22Rv1 (cell line): Measurements from ENCODE around the gene TBCK.

Source experiments
- H3K27ac ChIP-seq: fragments of 450-650 bp; 2 replicates; pipeline ENCODE4 v1.5.1; 2017
- ZFX ChIP-seq: fragments of 450-650 bp; IDR thresholded peaks from 2 replicates; pipeline ENCODE4 v1.6.1; 2017; ENCODE audit warnings: antibody characterized with exemption, borderline replicate concordance
- TF ChIP-seq, protein P1 (sequence below): fragments of 450-650 bp; IDR thresholded peaks from 2 replicates; pipeline ENCODE4 v1.5.1; 2017; ENCODE audit warnings: mild to moderate bottlenecking

Gene TBCK

GRCh38 chr4:106092361-106093040 is 223.5 kb downstream of the TBCK start:
- TF ChIP-seq, protein P1, sequence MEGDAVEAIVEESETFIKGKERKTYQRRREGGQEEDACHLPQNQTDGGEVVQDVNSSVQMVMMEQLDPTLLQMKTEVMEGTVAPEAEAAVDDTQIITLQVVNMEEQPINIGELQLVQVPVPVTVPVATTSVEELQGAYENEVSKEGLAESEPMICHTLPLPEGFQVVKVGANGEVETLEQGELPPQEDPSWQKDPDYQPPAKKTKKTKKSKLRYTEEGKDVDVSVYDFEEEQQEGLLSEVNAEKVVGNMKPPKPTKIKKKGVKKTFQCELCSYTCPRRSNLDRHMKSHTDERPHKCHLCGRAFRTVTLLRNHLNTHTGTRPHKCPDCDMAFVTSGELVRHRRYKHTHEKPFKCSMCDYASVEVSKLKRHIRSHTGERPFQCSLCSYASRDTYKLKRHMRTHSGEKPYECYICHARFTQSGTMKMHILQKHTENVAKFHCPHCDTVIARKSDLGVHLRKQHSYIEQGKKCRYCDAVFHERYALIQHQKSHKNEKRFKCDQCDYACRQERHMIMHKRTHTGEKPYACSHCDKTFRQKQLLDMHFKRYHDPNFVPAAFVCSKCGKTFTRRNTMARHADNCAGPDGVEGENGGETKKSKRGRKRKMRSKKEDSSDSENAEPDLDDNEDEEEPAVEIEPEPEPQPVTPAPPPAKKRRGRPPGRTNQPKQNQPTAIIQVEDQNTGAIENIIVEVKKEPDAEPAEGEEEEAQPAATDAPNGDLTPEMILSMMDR, result no peak
- TF ChIP-seq ZFX, result no peak

GRCh38 chr4:106090826-106091225 is 225.2 kb downstream of the TBCK start:
- no peak for TF ChIP-seq ZFX
- TF ChIP-seq, protein P1, result no peak
- H3K27ac ChIP-seq, result no peak overlapping the region

More at GRCh38 chr4:106092361-106093040, 223.5 kb downstream of the TBCK start:
- no peak overlapping the region for H3K27ac ChIP-seq

DNA sequence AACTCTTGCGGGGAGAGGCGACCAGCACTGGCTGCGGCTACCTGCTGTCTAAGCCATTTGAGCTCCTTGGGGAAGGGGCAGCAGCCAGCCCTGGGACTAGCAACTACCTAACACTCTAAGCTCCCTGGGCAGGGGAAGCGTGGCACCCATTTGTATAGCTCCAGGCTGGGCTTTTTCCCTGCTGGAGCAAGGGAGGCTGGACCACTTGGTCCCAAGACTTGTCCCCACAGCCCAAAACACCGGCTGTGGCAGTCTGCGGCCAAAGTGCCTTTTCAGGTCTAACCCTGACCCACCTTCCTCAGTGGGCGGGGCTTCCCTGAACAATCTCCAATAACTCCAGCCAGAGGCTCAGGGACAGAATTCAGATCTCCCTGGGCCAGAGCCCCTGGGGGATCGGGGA is 232.9 kb downstream of the TBCK start:
- no peak for TF ChIP-seq ZFX
- no peak overlapping the region for H3K27ac ChIP-seq

- TF ChIP-seq ZFX, result no peak
- TF ChIP-seq, protein P1, result no peak
- H3K27ac ChIP-seq, result no peak overlapping the region
Observed at GRCh38 chr4:106080376-106080775, 235.6 kb downstream of the TBCK start.

DNA sequence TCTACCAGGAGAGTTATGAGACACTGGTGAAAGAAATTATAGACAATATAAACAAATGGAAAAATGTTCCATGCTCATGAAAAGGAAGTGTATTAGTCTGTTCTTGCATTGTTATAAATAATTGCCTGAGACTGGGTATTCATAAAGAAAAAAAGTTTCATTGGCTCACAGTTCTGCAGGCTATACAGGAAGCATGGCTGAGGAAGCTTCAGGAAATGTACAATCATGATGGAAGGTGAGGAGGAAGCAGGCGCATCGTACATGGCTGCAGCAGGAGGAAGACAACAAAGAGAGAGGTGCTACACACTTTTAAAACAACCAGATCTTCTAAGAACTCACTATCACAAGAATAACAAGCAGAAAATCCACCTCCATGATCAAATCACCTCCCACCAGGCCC is 236.4 kb downstream of the TBCK start:
- TF ChIP-seq, protein P1, result no peak
- TF ChIP-seq ZFX, result no peak
- no peak overlapping the region for H3K27ac ChIP-seq

DNA sequence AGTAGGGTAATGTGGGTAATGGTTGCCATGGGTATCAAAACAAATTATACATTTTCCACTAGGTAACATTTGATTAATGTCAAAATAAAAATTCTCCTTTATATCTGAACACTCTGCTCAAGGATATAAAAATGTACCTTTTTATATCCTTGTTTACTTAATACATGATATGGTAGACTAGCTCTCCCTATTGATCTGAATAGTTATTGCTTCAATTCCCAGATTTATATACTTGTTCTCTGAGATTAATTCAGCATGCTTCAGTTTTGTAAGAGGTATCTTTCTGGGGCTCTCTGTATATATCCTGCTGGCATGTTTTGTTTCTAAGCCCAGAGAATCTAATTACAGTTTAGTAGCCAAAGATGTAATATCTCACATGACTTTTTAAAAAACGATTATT is 251.0 kb downstream of the TBCK start:
- no peak for TF ChIP-seq ZFX
- TF ChIP-seq, protein P1, result peak; percentile 20; the same call in 1 of the 2 replicates
- H3K27ac ChIP-seq, result no peak overlapping the region

- TF ChIP-seq, protein P1, result no peak
- TF ChIP-seq ZFX, result no peak
- no peak overlapping the region for H3K27ac ChIP-seq
Observed at GRCh38 chr4:106063009-106063408, 253.0 kb downstream of the TBCK start.
